ENCODE measurements around the gene DCP1A. TPM values are rescaled to one million over a fixed set of nuclear protein-coding genes. Genes with fewer than 3 reads are reported as not detected.

The DCP1A gene
- total RNA-seq, 1 donor from 2014 or later = 33.8 TPM

DNA sequence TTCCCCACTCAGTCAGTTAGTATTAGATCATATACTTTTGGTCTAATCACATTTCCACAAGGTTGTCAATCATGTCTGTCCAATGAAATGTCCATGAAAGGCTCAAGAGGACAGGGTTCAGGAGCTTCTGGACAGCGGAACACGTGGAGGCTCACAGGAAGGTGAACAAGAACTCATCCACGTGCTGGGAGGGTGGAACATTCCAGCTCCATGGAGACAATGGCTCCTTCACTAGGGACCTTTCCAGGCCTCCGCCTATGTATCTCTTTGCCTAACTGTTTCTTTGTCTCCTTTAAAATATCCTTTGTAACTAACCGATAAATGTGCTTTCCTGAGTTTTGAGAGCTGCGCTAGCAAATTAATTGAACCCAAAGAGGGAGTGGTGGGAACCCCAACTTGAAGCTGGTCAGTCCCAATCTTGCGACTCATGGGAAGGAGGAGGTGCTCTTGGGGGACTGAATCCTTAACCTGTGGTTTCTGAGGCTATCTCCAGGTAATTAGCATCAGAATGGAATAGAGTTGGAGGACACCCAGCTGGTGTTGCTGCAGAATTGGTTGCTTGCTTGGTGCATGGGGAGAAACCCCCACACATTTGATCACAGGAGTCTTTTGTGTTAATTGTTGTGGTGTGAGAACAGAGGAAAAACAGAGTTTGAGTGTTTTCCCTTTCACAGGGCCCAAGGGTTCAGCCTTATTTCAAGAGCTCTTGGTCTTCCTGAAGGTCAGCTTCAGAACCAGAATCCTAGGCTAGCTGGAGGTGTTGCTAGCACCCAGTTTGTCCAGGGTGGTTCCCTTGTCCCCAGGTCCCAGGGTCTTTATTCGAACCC lies 88.5 kb downstream of the DCP1A start:
- Mint-ChIP-seq H3K27ac (ENCODE audit: unreplicated experiment) (no peak overlapping the region), H3K4me1 (ENCODE audit: unreplicated experiment) (peaks cover 14% of the 10 kb centered on the region), H3K4me3 (ENCODE audit: unreplicated experiment) (no peak overlapping the region), H3K36me3 (ENCODE audit: low read depth, unreplicated experiment) (no peaks in the 10 kb centered on the region), H3K9me3 (ENCODE audit: unreplicated experiment) (no peaks in the 10 kb centered on the region), H3K27me3 (ENCODE audit: unreplicated experiment) (peaks cover 7% of the 10 kb centered on the region)
- DNase-seq (ENCODE audit: low spot score) = no peak
- TF ChIP-seq, protein P1, sequence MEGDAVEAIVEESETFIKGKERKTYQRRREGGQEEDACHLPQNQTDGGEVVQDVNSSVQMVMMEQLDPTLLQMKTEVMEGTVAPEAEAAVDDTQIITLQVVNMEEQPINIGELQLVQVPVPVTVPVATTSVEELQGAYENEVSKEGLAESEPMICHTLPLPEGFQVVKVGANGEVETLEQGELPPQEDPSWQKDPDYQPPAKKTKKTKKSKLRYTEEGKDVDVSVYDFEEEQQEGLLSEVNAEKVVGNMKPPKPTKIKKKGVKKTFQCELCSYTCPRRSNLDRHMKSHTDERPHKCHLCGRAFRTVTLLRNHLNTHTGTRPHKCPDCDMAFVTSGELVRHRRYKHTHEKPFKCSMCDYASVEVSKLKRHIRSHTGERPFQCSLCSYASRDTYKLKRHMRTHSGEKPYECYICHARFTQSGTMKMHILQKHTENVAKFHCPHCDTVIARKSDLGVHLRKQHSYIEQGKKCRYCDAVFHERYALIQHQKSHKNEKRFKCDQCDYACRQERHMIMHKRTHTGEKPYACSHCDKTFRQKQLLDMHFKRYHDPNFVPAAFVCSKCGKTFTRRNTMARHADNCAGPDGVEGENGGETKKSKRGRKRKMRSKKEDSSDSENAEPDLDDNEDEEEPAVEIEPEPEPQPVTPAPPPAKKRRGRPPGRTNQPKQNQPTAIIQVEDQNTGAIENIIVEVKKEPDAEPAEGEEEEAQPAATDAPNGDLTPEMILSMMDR (IDR thresholded peaks at IDR 0.05; ENCODE audit: unreplicated experiment) = no peak

- no peak overlapping the region for H3K27ac Mint-ChIP-seq (ENCODE audit: unreplicated experiment)
- no peaks in the 10 kb centered on the region for H3K36me3 Mint-ChIP-seq (ENCODE audit: low read depth, unreplicated experiment)
- no peak overlapping the region for H3K4me3 Mint-ChIP-seq (ENCODE audit: unreplicated experiment)
- H3K4me1 Mint-ChIP-seq (ENCODE audit: unreplicated experiment) = peaks cover 23% of the 10 kb centered on the region
- peaks cover 8% of the 10 kb centered on the region for H3K27me3 Mint-ChIP-seq (ENCODE audit: unreplicated experiment)
- H3K9me3 Mint-ChIP-seq (ENCODE audit: unreplicated experiment) = no peaks in the 10 kb centered on the region
- TF ChIP-seq, protein P1 (IDR thresholded peaks at IDR 0.05; ENCODE audit: unreplicated experiment) = no peak
- DNase-seq (ENCODE audit: low spot score) = no peak
Observed at GRCh38 chr3:53257465-53257864, 89.9 kb downstream of the DCP1A start.

GRCh38 chr3:53256704-53257055 lies 90.7 kb downstream of the DCP1A start:
- Mint-ChIP-seq H3K4me3 (ENCODE audit: unreplicated experiment) (peak overlapping the region; percentile 72), H3K9me3 (ENCODE audit: unreplicated experiment) (no peaks in the 10 kb centered on the region), H3K27ac (ENCODE audit: unreplicated experiment) (no peak overlapping the region), H3K27me3 (ENCODE audit: unreplicated experiment) (peaks cover 10% of the 10 kb centered on the region), H3K4me1 (ENCODE audit: unreplicated experiment) (peaks cover 30% of the 10 kb centered on the region), H3K36me3 (ENCODE audit: low read depth, unreplicated experiment) (peaks cover 3% of the 10 kb centered on the region)
- no peak for DNase-seq (ENCODE audit: low spot score)
- TF ChIP-seq, protein P1 (IDR thresholded peaks at IDR 0.05; ENCODE audit: unreplicated experiment) = no peak

DNA sequence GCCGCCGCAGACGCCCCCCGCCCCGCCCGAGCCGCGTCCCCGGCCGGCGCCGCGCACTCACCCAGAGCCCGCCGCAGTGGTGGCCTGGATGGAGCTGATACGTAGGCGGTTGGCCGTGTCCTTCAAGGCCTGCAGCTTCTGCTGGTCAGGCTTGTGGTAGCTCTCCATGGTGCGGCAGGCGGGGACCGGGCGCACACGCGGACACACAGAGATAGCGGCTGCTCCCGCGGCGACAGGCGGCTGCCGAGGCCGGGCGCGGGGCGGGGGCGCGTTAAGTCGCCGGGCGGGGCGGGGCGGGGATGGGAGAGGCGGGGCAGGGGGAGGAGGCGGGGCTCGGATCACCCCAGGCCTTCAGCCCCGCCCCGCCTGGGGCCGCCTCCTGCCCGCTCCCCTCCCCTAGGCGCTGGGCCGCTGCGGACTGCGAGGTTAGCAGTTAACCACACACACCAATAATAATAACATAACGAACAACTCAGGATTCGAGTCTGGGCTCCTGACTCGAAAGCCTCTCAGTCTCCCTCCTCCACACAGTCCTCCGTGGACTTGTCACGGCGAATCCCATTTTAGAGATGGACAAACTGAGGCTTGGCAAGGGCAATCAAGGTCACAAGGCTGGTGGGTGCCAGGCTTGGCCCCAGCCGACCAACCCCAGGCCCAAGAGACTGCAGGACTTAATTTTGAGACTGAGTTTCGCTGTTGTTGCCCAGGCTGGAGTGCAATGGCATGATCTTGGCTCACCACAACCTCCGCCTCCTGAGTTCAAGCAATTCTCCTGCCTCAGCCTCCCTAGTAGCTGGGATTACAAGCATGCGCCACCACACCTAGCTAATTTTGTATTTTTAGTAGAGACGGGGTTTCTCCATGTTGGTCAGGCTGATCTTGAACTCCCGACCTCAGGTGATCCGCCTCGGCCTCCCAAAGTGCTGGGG lies 91.3 kb downstream of the DCP1A start, which contains the start of gene TKT:
Gene TKT (minus strand): TSS at position 248 of the 929 bp plus-strand sequence. CDS start 80 bp downstream, at position 168.
- DNase-seq (ENCODE audit: low spot score) = peak; percentile 78
- TF ChIP-seq, protein P1 (IDR thresholded peaks at IDR 0.05; ENCODE audit: unreplicated experiment) = no peak
- H3K4me1 Mint-ChIP-seq (ENCODE audit: unreplicated experiment) = peaks cover 36% of the 10 kb centered on the region
- peak within 1 kb of the TSS; percentile 77 for H3K27ac Mint-ChIP-seq (ENCODE audit: unreplicated experiment)
- peak within 1 kb of the TSS; percentile 94 for H3K4me3 Mint-ChIP-seq (ENCODE audit: unreplicated experiment)
- peaks cover 3% of the 10 kb centered on the region for H3K36me3 Mint-ChIP-seq (ENCODE audit: low read depth, unreplicated experiment)
- H3K9me3 Mint-ChIP-seq (ENCODE audit: unreplicated experiment) = no peaks in the 10 kb centered on the region
- peaks cover 10% of the 10 kb centered on the region for H3K27me3 Mint-ChIP-seq (ENCODE audit: unreplicated experiment)

Measured in endothelial cell (in vitro differentiated cells).